Right renal pelvis (tissue), 4 donors: ENCODE measurements around the gene NR6A1. TPM values are rescaled to one million over a fixed set of nuclear protein-coding genes. Genes with fewer than 3 reads are reported as not detected.

ENCODE experiments used
- DNase-seq, 4 donors: peaks; one replicate each; pipeline ENCODE4 v3.0.0-alpha.2; 2013; ENCODE audit warnings: low read depth in 4 of 4, low spot score in 3 of 4, missing footprints in 1 of 4
- polyA plus RNA-seq, 4 donors: library from polyadenylated mRNA; unstranded; fragments of 120-200 nt; gene quantifications; one replicate each; pipeline ENCODE4 v1.2.1, GENCODE V29; 2013; ENCODE audit not compliant: insufficient read length in 4 of 4

The NR6A1 gene
- polyA plus RNA-seq, 4 donors, result 0.76 to 1.00 (median 0.87) TPM

GRCh38 chr9:124733964-124734740 is 37.0 kb downstream of the NR6A1 start:
- DNase-seq, result no peak

GRCh38 chr9:124730772-124731171 is 40.3 kb downstream of the NR6A1 start:
- no peak for DNase-seq

GRCh38 chr9:124726886-124727285 is 44.2 kb downstream of the NR6A1 start:
- no peak for DNase-seq

GRCh38 chr9:124725068-124725452 is 46.1 kb downstream of the NR6A1 start:
- no peak for DNase-seq

GRCh38 chr9:124724415-124725067 is 46.6 kb downstream of the NR6A1 start:
- peak in 1 of 4 donors; percentile 12 for DNase-seq

- no peak for DNase-seq
Observed at GRCh38 chr9:124723352-124723751, 47.8 kb downstream of the NR6A1 start.

- no peak for DNase-seq
Observed at GRCh38 chr9:124721109-124721906, 49.8 kb downstream of the NR6A1 start.

GRCh38 chr9:124720429-124721108 is 50.5 kb downstream of the NR6A1 start:
- no peak for DNase-seq

- DNase-seq, result no peak
Observed at GRCh38 chr9:124718928-124719327, 52.2 kb downstream of the NR6A1 start.

- DNase-seq, result no peak
Observed at GRCh38 chr9:124717597-124717996, 53.5 kb downstream of the NR6A1 start.

GRCh38 chr9:124716808-124717207 is 54.3 kb downstream of the NR6A1 start:
- no peak for DNase-seq

- no peak for DNase-seq
Observed at GRCh38 chr9:124710766-124711165, 60.3 kb downstream of the NR6A1 start.

GRCh38 chr9:124709292-124709690 is 61.8 kb downstream of the NR6A1 start:
- DNase-seq, result no peak

GRCh38 chr9:124708633-124709291 is 62.3 kb downstream of the NR6A1 start:
- DNase-seq, result no peak

- no peak for DNase-seq
Observed at GRCh38 chr9:124708074-124708473, 63.0 kb downstream of the NR6A1 start.

GRCh38 chr9:124707666-124708065 is 63.4 kb downstream of the NR6A1 start:
- DNase-seq, result no peak

- no peak for DNase-seq
Observed at GRCh38 chr9:124706685-124707084, 64.4 kb downstream of the NR6A1 start.

- DNase-seq, result no peak
Observed at GRCh38 chr9:124699575-124699974, 71.5 kb downstream of the NR6A1 start.

GRCh38 chr9:124698265-124698664 is 72.8 kb downstream of the NR6A1 start:
- no peak for DNase-seq
